HG03039 (cell line): Measurements from ENCODE around the gene PBX4.

Source experiments
- ATAC-seq: cut with Tn5 transposase; IDR thresholded peaks from one replicate; pipeline ENCODE4 v1.9.1; 2021; ENCODE audit warnings: mild to moderate bottlenecking, moderate library complexity; ENCODE audit not compliant: unreplicated experiment

PBX4 gene

GRCh38 chr19:19592690-19593089 lies 25.8 kb downstream of the PBX4 start:
- ATAC-seq: no peak

DNA sequence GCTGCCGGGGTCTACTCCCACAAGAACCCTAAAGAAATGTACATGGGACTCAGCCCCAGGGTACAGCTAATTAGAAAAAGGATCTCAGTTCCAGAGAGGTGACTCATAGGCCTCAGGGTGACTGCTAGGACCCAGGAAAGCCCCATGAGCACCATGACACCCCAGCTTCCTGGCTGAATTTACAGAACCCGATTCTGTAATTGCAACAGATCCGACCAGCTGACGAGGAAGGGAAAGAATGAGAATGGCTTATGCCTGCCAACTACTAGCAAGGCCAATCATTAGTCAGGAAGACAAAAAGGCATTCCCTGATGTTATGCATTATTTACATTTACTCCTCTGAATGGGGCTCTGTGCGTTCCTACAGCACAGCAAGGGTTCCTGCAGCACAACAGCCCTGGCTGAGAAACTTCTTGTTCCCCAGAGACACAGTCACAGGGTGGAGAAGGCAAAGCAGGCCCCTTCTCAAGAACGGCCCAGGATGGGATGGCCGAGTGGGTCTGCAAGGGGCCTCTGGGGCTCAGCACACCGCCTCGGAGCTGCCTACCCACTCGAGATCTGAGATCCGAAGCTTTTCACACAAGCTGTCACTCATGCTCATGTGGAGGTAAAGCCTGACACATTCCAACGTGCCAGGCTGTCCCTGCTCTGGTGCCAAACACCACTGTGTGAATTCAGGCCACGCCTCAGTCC lies 27.2 kb downstream of the PBX4 start:
- ATAC-seq: peak; percentile 46

GRCh38 chr19:19588546-19588945 lies 29.9 kb downstream of the PBX4 start:
- no peak for ATAC-seq

GRCh38 chr19:19587771-19588170 lies 30.7 kb downstream of the PBX4 start:
- ATAC-seq: no peak

- no peak for ATAC-seq
Measured at GRCh38 chr19:19584356-19584755, 34.1 kb downstream of the PBX4 start.

GRCh38 chr19:19582471-19582870 lies 36.0 kb downstream of the PBX4 start:
- no peak for ATAC-seq

- ATAC-seq: no peak
Measured at GRCh38 chr19:19581391-19581790, 37.1 kb downstream of the PBX4 start.

- ATAC-seq: no peak
Measured at GRCh38 chr19:19580418-19580817, 38.1 kb downstream of the PBX4 start.

- ATAC-seq: no peak
Measured at GRCh38 chr19:19579533-19580361, 38.7 kb downstream of the PBX4 start.

DNA sequence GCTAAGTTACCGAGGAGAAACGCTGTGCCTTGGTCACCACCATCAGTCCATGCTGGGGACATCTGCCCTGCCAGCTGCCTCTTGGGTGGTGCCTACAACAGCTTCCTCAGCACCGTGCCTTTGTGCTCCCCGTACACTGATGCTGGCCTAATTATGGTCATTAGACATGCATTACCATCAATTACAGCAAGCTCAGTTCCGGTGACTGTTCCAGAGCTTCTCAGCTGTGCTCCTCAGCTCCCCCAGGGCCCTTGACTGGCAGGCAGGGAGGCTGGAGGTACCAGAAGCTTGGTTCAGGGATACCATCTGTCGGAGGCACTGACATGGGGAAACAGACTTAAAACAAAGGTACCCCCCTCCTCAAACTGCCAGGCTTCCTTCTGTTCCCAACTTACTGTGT lies 40.2 kb downstream of the PBX4 start:
- ATAC-seq: no peak

- ATAC-seq: no peak
Measured at GRCh38 chr19:19575411-19575810, 43.1 kb downstream of the PBX4 start.

DNA sequence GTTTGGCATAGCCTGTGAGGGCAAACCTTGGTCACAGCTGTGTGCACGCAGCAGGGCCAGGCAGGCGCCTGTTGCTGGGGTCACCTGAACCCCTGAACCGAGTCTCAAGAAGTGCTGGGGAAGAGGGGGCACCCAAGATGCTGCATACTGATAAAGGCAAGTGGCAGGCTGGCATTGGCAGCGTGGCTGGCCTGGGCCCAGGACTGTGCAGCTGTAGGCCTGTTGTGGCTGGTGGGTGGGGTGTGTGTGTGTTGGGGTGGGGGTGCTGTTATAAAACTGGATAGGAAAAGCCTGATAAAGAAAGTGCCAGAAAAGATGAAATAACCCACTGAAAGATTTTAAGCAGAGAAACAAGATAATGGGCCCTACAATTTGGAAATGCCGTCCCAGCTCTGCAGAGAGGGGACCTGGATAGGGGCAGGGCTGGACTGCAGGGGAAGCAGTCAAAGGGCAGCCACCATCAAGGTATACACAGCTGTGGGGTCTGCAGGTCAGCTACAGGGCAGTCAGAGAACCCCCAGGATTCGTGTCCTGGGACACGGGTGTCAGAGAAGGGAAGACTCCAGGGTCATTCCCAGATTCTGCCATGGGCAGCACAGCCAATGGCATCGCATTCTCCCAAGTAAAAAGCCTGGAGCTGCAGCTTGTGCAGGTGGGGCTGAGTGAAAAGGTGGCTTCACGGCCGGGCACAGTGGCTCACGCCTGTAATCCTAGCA lies 47.3 kb downstream of the PBX4 start:
- no peak for ATAC-seq

DNA sequence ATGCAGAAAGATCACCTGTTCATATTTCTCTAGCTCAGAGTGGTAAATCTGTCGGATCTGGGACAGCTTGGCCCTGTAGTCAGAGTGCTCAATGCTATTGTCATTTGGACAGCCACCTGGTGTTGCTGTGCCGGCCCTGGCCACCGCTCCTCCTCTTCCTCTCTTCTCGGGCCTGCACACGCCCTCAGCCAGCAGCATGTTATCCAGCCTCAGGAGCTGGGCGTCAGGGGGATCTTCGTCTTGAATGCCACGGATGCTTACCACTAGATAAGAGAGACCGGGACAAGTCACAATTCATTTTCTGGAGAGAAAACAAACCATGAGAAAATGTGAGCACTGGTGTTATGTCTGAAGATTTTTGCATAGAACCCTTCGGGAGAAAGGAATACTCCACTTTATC lies 47.9 kb downstream of the PBX4 start:
- ATAC-seq: no peak

GRCh38 chr19:19568802-19569756 lies 49.4 kb downstream of the PBX4 start:
- no peak for ATAC-seq

DNA sequence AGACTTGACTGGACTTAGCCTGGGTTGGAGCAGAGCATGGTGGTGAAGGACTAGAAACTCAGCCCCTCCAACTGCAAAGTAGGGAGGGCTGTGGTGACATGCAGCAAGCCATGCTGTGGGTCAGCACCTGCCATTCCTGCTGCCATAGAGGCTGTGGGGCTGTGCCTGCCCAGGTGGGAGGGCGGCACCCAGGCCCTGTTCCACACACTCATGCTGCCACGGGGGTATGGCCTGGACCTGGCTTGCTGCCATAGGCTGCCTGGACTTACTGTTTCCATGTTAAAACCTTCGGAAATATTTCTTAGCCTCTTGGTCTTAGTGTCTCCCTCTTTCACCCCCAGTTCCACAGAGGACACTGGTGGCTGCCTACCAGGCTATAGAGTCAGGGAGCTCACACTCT lies 51.1 kb downstream of the PBX4 start:
- no peak for ATAC-seq

DNA sequence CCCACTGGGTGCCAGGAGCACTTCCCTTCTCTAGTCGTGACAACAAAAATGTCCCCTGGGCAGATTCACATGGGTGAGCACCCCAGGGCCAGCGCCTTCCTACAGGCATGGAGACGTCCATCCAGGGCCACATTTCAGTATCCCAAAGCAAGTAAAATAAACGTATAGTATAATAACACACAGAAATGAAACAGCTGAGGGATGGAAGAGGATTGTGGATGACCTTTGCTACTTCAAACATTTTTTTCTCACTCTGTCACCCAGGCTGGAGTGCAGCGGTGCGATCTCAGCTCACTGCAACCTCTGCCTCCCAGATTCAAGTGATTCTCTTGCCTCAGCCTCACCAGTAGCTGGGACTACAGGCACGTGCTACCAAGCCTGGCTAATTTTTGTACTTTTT lies 52.2 kb downstream of the PBX4 start:
- ATAC-seq: no peak

- ATAC-seq: no peak
Measured at GRCh38 chr19:19563348-19563848, 55.1 kb downstream of the PBX4 start.

DNA sequence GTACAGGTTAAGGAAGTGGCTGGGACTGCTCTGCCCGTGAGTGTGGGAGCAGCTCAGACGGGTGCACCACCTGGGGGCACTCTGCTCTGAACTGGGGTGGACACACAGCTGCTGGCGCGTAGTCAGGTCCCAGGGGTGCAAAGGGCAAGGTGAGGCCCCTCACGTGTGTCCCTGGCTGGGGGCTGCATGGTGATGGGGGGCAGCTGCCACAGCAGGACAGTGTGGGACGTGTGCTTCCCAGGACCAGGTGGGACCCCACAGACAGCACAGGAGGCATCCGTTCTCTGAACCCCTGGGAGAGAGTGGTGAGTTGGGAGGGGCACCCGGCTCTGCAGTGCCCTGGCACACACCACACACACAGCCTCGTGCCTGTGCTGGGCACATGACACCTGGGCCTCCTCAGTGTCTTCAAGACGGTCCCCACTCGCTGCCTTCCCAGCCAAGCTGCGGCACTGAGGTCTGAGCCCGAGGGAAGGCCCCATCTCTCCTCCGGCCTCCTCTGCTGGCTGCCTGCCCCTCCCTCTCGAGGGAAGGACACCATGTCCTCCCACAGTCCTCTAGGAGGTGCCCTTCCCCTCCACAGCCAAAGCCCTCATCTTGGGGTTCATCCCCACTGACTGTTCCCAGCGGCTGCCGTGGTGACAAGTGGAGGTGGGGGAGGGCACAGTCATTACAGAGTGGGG lies 55.7 kb downstream of the PBX4 start:
- ATAC-seq: no peak

- ATAC-seq: no peak
Measured at GRCh38 chr19:19561946-19562664, 56.4 kb downstream of the PBX4 start.
